BJ (cell line): ENCODE data around the gene ZKSCAN5. TPM values are rescaled to one million over a fixed set of nuclear protein-coding genes. Genes with fewer than 3 reads are reported as not detected.

Source experiments
- CTCF ChIA-PET: fragments of 350-600 bp; formaldehyde crosslinking; extraction: SDS; loops from one replicate; lab custom pipeline; 2021; ENCODE audit warnings: antibody characterized with exemption, inconsistent platforms; lab: Yijun Ruan, JAX
- POLR2A ChIA-PET: fragments of 300-600 bp; sonication (Branson Sonifier 250); formaldehyde crosslinking; extraction: SDS; loops from one replicate; lab custom pipeline; 2021; ENCODE audit warnings: antibody characterized with exemption; lab: Charles Lee
- DNase-seq: peaks from one replicate; pipeline ENCODE4 v3.0.0-alpha.2; 2011; ENCODE audit warnings: low read depth
- H3K27me3 ChIP-seq: 2 replicates; pipeline ENCODE4 v1.6.0; 2011; ENCODE audit warnings: low read length; ENCODE audit not compliant: control insufficient read depth, insufficient read depth
- H3K36me3 ChIP-seq: 2 replicates; pipeline ENCODE4 v1.5.1; 2011; ENCODE audit warnings: low read length; ENCODE audit not compliant: control insufficient read depth, insufficient read depth
- H3K4me3 ChIP-seq: 2 replicates; pipeline ENCODE4 v1.5.1; 2011; ENCODE audit warnings: low read depth, mild to moderate bottlenecking, control low read depth, low read length
- polyA plus RNA-seq: library from polyadenylated mRNA; depleted of rRNA; stranded (reverse); fragments of >200 nt; gene quantifications from 2 replicates; pipeline ENCODE4 v1.2.3, GENCODE V29; 2011
- TF ChIP-seq, protein P1 (sequence below): IDR thresholded peaks from 2 replicates; pipeline ENCODE4 v1.5.1; 2011; ENCODE audit warnings: low read depth, mild to moderate bottlenecking, control low read depth, inconsistent platforms, low read length, moderate library complexity; ENCODE audit not compliant: insufficient read depth

ZKSCAN5 gene
- polyA plus RNA-seq, 1 experiment, result 9.7 TPM

DNA sequence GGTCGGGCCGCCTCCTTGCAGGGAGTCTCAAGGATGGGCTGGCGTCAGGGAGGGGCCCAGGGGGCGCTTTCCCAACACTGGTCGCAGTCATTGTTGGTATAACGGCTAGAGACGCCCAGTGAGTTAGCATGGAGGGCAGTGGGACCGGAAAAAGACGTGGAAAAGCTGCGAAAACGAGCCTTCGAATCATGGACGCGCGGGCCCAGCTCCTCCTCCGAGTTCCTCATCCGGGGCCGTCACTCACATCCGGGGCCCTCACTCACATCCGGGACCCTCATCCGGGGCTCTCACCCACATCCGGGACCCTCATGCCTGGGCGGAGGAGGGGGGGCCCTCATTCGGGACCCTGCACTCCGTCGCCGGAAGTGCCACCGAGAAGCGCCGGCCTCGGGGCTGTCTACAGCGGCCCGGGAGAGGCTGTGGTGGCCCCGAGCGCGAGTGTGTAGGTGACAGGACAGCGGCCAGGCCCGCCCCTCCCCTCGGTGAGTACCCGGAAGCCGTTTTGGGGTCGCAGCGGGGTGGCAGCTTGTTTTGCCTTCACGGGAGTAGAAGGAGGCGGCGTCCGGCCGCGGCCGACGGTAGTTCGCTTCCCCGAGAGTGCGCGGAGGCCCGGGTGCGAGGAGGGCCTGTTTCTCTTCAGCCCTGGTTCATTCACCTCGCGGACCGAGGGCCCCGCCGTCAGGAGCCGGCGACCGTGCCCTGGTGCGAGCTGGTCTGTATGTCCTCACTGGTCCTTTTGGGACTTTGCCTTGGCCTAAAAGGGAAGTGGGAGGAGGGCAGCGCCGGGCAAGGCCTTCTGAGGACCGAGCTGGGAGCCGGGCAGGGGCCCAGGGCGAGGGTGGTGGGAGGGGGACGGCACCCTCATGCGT, 54.1 kb downstream of the ZKSCAN5 start, which contains the start of gene ZNF655:
Gene ZNF655, plus strand, starts transcription at position 337 of the 869 bp plus-strand sequence. CDS start 1,918 bp downstream, outside the sequence.
- POLR2A ChIA-PET, result interaction anchor here (0.6 to 0.9 kb wide), 2 partner anchors 18 to 54 kb away, joined by 4 to 5 read pairs; partner anchors contain the start of gene ZKSCAN5
- TF ChIP-seq, protein P1, sequence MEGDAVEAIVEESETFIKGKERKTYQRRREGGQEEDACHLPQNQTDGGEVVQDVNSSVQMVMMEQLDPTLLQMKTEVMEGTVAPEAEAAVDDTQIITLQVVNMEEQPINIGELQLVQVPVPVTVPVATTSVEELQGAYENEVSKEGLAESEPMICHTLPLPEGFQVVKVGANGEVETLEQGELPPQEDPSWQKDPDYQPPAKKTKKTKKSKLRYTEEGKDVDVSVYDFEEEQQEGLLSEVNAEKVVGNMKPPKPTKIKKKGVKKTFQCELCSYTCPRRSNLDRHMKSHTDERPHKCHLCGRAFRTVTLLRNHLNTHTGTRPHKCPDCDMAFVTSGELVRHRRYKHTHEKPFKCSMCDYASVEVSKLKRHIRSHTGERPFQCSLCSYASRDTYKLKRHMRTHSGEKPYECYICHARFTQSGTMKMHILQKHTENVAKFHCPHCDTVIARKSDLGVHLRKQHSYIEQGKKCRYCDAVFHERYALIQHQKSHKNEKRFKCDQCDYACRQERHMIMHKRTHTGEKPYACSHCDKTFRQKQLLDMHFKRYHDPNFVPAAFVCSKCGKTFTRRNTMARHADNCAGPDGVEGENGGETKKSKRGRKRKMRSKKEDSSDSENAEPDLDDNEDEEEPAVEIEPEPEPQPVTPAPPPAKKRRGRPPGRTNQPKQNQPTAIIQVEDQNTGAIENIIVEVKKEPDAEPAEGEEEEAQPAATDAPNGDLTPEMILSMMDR, result no peak
- H3K36me3 ChIP-seq, result peaks cover 17% of the 10 kb centered on the region
- CTCF ChIA-PET, result interaction anchor here (1.1 kb wide), 1 partner anchor 58 kb away, joined by 4 read pairs; the partner anchor contains the start of gene ZSCAN25
- no peaks in the 10 kb centered on the region for H3K27me3 ChIP-seq
- peak within 1 kb of the TSS; percentile 95 for H3K4me3 ChIP-seq
- no peak for DNase-seq

GRCh38 chr7:99559175-99559915, 54.9 kb downstream of the ZKSCAN5 start:
- no peak for DNase-seq
- ChIA-PET POLR2A (interaction anchor here (0.7 kb wide), 1 partner anchor 747 kb away, joined by 4 read pairs; no protein-coding TSS in a partner anchor), CTCF (no interaction called here)
- TF ChIP-seq, protein P1, result no peak
- Histone ChIP-seq H3K4me3 (peak overlapping the region; percentile 95), H3K27me3 (no peaks in the 10 kb centered on the region), H3K36me3 (peaks cover 20% of the 10 kb centered on the region)

GRCh38 chr7:99560834-99561736, 56.6 kb downstream of the ZKSCAN5 start:
- no peaks in the 10 kb centered on the region for H3K27me3 ChIP-seq
- DNase-seq, result no peak
- ChIA-PET CTCF (interaction anchor here (0.6 kb wide), 1 partner anchor 413 kb away, joined by 3 read pairs; no protein-coding TSS in a partner anchor), POLR2A (no interaction called here)
- H3K36me3 ChIP-seq, result peaks cover 22% of the 10 kb centered on the region
- TF ChIP-seq, protein P1, result no peak
- H3K4me3 ChIP-seq, result no peak overlapping the region

DNA sequence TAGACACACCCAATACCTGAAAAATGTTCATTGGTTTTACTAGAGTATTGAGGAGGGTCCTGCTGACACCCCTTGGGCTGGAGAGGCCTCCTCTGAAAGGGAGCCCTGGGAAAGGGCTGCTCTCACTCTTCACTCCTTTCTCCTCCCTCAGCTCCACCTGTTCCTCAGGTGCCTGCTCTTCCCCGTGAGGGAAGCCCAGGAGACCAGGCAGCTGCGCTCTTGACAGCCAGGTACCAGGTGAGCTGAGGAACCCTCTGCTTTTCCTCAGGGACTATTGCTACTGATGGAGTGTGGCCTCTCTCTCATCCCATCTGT, 57.2 kb downstream of the ZKSCAN5 start:
- Histone ChIP-seq H3K27me3 (no peaks in the 10 kb centered on the region), H3K36me3 (peaks cover 22% of the 10 kb centered on the region), H3K4me3 (no peak overlapping the region)
- ChIA-PET POLR2A (no interaction called here), CTCF (interaction anchor here (0.6 kb wide), 1 partner anchor 414 kb away, joined by 3 read pairs; no protein-coding TSS in a partner anchor)
- TF ChIP-seq, protein P1, result no peak
- DNase-seq, result no peak
